HuH-7 (cell line): ENCODE measurements around the gene IFT80.

ENCODE experiments used
- DNase-seq: peaks from one replicate; pipeline ENCODE4 v3.0.0; 2011; ENCODE audit warnings: low spot score

The IFT80 gene

GRCh38 chr3:160400702-160401150, 1.7 kb upstream of the IFT80 start:
- DNase-seq: no peak

DNA sequence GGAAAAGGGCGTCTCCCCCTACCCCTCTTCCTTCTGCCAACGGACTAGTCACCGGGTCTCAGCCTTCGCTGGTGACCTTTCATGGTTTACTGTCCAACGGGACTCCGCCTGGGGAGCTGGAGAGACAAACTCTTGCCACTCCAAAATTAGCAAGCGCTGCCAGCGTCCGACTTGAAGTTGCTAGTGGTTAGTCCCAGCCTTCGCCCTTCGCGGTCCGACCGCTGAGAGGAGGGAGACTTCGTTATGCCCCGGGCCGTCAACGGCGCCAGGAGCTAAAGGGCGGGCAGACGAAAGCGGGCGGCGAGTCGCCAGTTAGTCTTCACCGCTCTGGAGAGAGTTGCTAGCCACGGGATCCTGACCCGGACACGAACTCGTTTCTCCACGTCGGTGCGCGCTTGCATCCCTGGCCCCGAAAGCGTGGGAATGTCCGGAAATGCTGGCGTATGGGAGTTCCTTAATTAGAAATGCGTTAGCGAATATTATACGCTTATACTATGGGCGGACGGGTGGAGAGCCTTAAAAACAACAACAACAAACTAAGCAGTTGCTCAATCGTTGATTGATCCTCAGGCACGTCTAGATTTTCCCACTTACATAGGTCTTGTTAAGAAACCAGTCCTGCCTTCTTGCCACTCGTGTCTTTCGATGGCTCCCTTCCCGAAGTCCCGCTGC, 1.1 kb upstream of the IFT80 start:
- no peak for DNase-seq

DNA sequence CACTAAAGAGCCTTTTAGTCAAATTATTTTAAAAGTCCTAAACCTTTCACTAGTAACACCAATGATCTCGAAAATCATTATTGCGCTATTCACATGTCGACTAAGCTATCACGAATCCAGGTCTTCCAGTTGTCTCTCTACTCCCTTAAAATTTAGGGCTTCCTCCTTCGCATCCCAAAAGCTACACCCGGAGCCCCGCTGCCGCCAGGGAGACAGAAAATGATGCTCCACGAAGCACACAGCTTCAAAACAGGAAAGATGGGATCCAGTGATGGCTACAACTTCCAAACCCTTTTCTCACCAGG, 253 bp downstream of the IFT80 start:
- no peak for DNase-seq

GRCh38 chr3:160395297-160395696, 3.7 kb downstream of the IFT80 start:
- DNase-seq: no peak

DNA sequence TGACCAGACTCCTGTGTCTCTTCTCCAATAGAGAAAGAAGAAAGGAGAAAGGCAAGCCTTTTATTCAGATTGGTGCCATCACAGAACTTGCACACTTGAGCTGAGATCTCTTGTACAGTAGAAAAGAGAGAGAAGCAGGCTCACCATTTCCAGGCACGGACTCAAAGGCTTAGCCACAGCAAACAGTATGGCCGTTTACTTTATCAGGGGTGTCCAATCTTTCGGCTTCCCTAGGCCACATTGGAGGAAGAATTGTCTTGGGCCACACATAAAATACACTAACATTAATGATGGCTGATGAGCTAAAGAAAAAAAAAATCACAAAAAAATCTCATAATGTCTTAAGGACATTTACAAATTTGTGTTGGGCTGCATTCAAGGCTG, 5.0 kb downstream of the IFT80 start:
- DNase-seq: no peak

DNA sequence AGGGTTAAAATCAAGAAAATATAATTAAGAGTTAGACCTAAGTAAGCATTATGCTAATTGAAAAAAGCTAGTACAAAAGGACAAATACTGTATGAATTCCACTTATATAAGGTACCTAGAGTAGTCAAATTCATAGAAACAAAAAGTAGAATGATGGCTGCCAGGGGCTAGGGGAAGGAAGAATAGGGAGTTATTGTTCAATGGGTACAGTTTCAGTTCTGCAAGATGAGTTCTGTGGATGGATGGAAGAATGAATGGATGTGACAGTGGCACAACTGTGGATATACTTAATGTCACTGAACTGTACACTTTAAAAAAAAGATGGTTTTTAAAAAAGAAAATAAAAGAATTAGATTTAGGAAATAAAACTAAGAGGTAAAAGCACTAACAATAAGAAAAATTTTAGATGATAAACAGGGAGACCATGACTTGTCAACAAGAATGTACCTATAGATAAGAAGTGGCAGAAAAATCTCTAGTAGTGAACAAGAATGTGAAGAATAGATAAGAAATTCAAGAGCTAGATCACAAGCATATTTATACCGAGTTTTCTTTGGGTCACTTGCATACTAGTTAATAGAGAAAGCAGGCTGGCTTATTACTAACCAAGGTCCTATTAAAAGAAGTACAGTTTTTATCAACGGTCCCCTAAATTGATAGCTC, 5.5 kb downstream of the IFT80 start:
- DNase-seq: no peak

DNA sequence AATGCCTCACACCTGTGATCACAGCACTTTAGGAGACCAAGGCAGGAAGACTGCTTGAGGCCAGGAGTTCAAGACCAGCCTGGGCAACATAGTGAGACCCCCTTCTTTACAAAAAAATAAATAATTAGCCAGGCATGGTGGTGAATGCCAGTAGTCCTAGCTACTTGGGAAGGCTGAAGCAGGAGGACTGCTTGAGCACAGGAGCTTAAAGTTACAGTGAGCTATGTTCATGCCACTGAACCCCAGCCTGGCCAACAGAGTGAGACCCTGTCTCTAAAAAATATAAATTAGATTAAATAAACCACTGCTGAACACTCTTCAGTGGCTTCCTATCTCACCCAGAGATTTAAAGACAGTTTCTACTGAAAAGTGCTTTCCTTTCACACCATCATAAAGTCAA, 6.2 kb downstream of the IFT80 start:
- DNase-seq: no peak

- DNase-seq: no peak
These were observed 8.4 kb downstream of the IFT80 start for GRCh38 chr3:160390565-160391138.

GRCh38 chr3:160384639-160385318, 14.2 kb downstream of the IFT80 start:
- no peak for DNase-seq

DNA sequence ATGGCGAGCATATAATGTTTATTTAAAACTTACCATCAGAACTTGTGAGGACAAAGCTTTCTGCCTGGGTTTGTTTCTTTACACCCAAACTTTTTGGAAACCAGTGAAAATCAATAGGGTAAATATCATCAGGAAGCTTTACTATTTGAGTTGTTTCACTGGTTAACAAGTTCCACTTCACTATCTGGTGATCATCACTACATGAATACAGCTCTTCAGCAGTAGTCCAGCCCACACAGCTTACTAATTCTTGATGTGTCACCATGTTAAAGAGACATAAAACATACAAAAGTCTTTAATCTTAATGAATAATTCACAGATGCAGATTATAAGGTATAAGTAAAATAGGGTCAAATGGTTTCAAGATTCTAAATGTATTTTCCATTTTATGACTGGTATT, 17.6 kb downstream of the IFT80 start:
- no peak for DNase-seq

- DNase-seq: no peak
These were observed 19.3 kb downstream of the IFT80 start for GRCh38 chr3:160379628-160380214.

DNA sequence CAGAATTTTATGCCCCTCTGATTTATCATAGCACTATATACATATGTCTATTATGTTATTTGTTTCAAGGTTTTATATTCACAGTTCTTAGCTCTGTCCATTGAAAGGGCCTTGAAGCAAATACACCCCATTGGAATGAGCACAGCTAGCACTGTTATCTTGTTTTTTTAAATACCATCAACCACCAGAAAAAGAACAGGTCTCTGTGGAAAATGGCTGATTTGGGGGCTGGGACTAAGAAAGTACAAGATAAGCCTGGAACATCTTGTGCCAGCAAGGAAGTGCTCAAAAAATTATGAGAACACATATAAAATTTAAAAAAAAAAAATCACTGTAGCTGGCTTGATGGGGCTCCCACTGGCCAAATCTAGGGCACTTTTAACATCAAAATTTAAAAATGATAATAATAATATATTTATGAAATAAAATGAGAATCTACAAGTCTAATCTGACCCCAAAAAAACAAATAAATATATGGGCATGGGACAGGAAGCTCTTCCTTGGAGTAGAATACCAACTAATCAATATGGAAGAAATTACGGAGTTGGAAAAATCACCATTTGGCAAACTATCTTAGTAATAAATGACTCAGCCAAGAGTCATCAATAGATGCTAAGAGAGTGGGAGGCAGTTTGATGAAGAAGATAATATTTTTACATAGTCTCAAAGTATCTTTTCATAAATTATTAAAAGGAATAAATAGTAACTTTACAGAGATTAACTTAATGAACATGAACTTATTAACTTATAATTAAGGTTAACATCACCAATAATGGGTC, 20.5 kb downstream of the IFT80 start:
- DNase-seq: no peak

DNA sequence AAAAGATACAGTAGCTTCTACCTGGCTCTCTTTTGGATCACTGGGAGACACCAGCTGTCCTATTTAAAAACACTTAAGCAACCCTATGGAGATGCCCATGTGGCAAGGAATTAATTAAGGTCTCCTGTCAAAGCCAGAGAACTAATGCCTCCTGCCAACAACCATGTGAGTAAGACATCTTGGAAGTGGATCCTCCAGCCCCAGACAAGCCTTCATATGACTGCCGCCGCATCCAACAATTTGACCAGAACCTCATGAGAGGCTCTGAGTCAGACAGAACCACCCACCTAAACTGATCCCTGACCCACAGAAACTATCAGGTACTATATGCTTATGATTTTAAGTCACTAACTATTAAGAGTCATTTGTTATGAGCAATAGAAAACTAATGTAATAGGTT, 22.3 kb downstream of the IFT80 start:
- no peak for DNase-seq

GRCh38 chr3:160374925-160375324, 24.1 kb downstream of the IFT80 start:
- no peak for DNase-seq

- DNase-seq: no peak
These were observed 24.6 kb downstream of the IFT80 start for GRCh38 chr3:160374472-160374871.

DNA sequence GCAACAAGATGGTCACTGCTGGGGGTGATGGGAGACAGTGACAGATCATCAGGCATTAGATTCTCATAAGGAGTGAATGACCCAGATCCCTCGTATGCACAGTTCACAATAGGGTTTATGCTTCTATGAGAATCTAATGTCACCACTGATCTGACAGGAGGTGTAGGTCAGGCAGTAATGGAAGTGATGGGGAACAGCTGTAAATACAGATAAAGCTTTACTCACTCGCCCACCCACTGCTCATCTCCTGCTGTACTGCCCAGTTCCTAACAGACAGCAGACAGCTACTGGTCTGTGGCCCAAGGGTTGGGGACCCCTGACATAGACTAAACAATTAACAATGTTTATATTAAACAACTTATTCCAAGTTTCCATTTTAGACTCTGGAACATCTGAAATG, 25.4 kb downstream of the IFT80 start:
- no peak for DNase-seq

GRCh38 chr3:160372780-160373179, 26.2 kb downstream of the IFT80 start:
- DNase-seq: no peak

DNA sequence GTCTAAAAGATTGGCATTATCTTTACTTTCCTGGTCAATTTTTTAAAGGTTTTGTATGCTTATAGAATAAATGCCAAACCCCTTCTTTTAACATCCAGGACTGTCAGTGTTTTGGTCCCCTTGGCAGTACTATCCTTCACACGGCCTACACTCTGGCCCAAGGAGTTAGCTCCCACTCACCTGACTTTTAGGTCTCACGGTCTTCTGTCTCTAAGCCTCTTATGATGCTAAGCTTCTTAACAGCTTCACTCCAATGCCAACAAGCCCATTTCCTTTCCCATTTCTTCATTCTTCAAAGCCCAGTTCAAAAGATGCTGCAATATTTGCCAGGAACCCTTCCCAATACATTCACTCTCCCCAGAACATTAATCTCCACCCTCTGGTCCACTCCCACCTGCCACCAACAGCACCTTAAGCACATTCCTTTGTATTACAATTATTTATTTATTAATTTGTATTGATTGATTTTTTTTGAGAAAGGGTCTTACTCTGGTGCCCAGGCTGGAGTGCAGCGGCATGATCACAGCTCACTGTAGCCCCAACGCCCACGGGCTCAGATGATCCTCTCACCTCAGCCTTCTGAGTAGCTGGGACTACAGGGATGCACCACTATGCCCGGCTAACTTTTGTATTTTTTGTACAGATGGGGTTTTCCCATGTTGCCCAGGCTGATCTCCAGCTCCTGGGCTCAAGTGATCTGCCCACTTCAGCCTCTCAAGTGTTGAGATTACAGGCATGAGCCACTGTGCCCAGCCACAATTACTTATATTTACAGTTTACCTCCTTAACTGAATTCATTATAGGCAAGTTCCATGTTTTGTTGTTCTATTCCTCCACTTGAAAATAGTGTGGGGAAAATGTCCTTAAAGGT, 27.8 kb downstream of the IFT80 start:
- no peak for DNase-seq

GRCh38 chr3:160369784-160370183, 29.2 kb downstream of the IFT80 start:
- DNase-seq: no peak

DNA sequence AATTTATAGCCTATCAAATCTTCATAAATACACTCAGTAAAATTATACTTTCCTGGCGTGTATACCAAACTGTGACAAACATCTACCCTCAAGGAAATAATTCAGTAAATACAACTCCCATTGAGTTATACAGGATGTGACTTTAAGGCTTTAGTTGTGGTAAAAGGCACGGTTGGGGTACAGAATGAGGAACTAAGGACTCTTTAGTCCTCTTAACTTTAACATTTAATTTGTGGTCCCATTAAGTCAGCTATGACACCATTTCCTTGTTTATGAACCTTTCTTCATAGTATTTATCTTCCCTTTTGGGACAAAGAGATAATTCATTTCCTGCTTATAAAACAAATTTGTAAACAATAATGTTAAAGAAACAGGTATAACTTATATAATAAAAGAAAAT, 30.2 kb downstream of the IFT80 start:
- no peak for DNase-seq

DNA sequence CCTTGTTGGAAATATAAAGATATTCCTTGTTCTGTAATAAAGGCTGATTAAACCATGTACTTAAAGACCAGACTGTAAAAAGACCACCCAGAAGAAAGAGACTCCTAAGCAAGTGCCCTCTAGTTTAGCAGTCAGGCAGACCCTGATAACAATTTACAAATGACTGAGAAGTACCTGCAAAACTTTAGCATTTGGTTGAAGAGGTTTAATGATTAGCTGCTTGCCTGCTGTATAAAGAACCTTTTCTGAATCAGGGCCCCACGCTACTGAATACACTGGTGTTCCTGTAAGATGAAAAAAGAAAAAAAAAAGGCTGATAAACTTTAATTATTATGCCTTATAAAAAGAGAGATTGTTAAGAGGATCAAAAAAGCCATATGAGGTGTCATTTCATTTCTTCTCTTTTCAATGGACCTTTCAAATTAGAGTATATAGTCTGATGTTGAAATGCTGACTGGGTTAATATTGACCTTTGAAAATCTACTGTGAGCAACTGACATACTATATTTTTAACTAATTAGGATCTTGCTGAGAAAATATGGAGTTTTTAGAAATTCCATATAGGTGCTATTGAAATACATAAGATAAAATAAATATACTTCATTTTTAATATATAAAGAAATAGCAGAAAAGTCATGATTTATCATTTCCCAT, 33.0 kb downstream of the IFT80 start:
- no peak for DNase-seq
